Left colon (tissue), 2 donors: ENCODE measurements around the gene ABHD8. TPM values are rescaled to one million over a fixed set of nuclear protein-coding genes. Genes with fewer than 3 reads are reported as not detected.
A peak's percentile ranks its signal among the peaks of the same experiment; 100 is the strongest.
"Not testable (repeated sequence)": the region's sequence is repeated elsewhere in the genome, so short reads cannot be mapped to it uniquely, and the experiment has no call there.

Experiments
- ATAC-seq: fragments of 200-7000 bp; cut with Tn5 transposase; one replicate; pipeline ENCODE4 v1.9.1; 2020; ENCODE audit warnings: mild to moderate bottlenecking, moderate library complexity
- DNase-seq, 2 donors: peaks; one replicate each; pipeline ENCODE4 v3.0.0-alpha.2; 2020
- intact Hi-C, 2 donors: fragments of 100-400 bp; cut with DNase I in 1 of 2; cut with micrococcal nuclease in 1 of 2; formaldehyde crosslinking; loops; one replicate each; pipeline versions ENCODE4 v1.11.2 to v1.14.0; 2022; cut with DNase I, micrococcal nuclease
- total RNA-seq, 2 donors: library from RNA; stranded (reverse); fragmentation: NEBNext Ultra II Directional; extraction: Animal tissue kit (Norgen Biotek cat#: 25700); gene quantifications; one replicate each; pipeline ENCODE4 v1.2.1, GENCODE V29; 2021
- donor health status: DM: no; HTN: no; CAD: no.
- donor health status: DM: yes; HTN: yes; CAD: no.

Gene ABHD8
- total RNA-seq, 2 donors from 2014 or later: 5.6 to 6.0 TPM

- no peak for DNase-seq
- intact Hi-C loops: loop anchor here (5.0 to 10.0 kb wide), 3 partner anchors 76 to 219 kb away; no protein-coding TSS in a partner anchor
- no peak for ATAC-seq
These were observed 19.7 kb downstream of the ABHD8 start for GRCh38 chr19:17283504-17283996.

DNA sequence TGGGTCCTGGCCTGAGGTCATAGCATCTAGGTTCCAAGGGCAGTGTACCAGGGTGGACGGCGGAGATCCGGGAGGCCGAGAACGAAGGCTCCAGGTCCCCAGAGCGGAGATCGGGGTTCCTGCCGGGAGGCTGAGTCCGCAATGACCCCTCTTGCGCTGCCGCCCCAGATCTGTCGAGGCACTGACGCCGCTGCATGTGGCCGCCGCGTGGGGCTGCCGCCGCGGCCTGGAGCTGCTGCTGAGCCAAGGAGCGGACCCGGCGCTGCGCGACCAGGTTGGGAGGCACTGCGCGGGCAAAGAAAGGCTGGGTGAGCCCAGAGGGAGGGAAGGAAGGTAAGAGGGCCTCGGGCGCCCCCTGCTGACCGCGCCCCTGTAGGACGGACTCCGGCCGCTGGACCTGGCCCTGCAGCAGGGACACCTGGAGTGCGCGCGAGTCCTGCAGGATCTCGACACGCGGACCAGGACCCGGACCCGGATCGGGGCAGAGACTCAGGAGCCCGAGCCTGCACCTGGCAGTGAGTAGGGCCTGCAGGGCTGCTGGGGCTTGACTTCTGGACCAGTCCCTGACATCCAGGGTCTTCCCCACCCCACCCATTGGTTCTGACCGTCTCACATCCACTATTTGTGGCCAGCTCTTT lies 20.6 kb downstream of the ABHD8 start:
- intact Hi-C loops: loop anchor here (5.0 to 10.0 kb wide), 3 partner anchors 75 to 218 kb away; no protein-coding TSS in a partner anchor
- peak; percentile 81 to 92 for DNase-seq
- ATAC-seq: peak; percentile 98

DNA sequence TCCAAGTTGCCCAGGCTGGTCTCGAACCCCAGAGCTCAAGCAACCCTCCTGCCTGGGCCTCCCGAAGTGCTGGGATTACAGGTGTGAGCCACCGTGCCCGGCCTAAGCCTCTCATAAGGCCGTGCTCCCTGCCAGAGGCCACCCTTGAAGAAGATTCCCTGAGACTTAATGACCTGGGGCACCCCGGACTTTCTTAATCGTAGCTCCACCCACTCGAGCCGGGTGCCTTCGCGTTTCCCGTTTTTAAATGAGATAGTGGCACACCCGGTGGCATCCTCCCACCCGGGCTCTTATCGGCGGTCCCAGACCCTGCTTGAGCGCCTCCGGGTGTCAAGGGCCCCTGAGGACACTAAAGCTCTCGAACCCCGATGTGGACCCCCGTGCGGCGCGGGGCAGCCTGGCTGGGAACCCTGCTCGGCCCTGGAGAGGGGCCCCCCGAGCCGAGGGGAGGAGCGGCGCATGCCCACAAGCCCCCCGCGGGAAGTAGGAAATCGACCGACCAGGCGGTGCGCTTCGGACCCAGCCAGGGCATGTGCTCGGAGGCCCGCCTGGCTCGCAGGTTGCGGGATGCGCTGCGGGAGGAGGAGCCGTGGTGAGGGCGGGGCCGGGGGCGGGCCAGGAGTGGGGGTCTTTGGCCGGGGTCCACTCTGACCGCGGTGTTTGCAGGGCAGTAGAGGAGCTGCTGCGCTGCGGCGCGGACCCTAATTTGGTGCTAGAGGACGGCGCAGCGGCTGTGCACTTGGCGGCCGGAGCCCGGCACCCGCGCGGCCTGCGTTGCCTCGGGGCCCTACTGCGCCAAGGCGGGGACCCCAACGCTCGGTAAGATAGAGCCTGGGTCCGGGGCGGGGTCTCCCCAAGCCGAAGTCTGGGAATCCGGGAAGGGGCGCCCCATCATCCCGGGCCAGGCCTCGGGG lies 21.6 kb downstream of the ABHD8 start, which contains the start of gene ANKLE1:
Gene ANKLE1, plus strand, starts transcription at position 511 of the 914 bp plus-strand sequence. Its CDS starts 20 bp downstream, at position 531.
- intact Hi-C loops: loop anchor here (5.0 to 10.0 kb wide), 3 partner anchors 74 to 217 kb away; no protein-coding TSS in a partner anchor
- DNase-seq: peak in 1 of 2 donors; percentile 53
- peak; percentile 41 for ATAC-seq

DNA sequence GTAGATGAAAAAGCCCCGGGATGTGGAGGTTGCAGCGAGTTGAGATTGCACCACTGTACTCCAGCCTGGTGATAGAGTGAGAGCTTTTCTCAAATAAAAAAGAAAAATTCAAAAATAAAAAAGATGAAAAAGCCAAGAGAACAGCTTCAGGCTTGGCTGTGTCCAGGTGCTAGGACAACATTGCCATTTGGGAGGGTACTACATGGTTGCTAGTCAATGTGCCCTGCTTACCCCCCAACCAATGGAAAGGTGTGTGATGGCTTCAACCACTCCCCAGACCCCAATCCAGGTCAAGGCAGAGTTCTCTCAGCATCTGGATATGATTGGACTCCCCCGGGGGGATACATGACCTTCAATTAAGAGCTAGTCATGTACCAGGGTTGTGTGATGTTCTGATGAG lies 23.8 kb downstream of the ABHD8 start:
- ATAC-seq (no peak), DNase-seq (no peak)
- intact Hi-C loops: no loop called here

DNA sequence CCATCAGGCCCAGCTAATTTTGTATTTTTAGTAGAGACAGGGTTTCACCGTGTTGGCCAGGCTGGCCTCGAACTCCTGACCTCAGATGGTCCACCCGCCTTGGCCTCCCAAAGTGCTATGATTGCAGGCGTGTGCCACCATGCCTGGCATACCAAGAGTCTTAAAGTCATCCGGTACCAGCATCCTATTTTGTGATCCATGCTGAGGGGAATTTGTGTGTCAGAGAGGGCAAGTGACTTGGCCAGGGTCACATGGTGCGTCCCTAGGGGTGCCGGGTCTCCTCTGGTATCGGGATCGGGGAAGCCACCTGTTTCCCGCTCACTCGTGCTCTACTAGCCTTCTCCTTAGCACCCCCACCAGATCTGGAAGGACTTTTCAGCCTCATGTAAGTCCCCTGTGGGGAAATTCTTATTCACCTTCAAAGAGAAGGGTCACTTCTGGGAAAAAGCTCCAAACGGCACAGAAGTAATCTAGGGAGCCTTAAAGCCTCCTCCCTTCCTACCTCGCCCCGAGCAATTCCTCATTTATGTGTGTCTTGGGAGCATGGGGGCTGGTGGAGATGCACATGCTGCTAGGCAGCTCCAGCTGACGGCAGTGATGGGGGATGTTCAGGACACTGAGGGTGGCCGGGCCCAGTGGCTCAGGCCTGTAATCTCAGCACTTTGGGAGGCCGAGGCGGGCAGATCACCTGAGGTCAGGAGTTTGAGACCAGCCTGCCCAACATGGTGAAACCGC lies 27.6 kb downstream of the ABHD8 start:
- DNase-seq: no peak
- intact Hi-C loops: no loop called here

DNA sequence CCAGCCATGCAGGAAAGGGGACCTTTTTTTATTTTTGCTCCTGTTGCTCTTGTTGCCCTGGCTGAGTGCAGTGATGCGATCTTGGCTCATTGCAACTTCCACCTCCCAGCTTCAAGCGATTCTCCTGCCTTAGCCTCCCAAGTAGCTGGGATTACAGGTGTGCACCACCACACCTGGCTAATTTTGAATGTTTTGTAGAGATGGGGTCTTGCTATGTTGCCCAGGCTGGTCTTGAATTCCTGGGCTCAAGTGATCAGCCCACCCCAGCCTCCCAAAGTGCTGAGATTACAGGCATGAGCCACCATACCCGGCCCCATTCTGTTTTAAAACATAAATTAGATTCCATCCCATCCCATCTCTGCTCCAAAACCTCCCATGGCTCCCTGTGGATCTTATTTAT lies 28.3 kb downstream of the ABHD8 start:
- DNase-seq, ATAC-seq, intact Hi-C loops: not testable (repeated sequence)

More for the DNA sequence above, 27.6 kb downstream of the ABHD8 start:
- ATAC-seq: no peak

- no peak for ATAC-seq
- intact Hi-C loops: no loop called here
- DNase-seq: no peak
These were observed 34.5 kb downstream of the ABHD8 start for GRCh38 chr19:17268754-17269153.

DNA sequence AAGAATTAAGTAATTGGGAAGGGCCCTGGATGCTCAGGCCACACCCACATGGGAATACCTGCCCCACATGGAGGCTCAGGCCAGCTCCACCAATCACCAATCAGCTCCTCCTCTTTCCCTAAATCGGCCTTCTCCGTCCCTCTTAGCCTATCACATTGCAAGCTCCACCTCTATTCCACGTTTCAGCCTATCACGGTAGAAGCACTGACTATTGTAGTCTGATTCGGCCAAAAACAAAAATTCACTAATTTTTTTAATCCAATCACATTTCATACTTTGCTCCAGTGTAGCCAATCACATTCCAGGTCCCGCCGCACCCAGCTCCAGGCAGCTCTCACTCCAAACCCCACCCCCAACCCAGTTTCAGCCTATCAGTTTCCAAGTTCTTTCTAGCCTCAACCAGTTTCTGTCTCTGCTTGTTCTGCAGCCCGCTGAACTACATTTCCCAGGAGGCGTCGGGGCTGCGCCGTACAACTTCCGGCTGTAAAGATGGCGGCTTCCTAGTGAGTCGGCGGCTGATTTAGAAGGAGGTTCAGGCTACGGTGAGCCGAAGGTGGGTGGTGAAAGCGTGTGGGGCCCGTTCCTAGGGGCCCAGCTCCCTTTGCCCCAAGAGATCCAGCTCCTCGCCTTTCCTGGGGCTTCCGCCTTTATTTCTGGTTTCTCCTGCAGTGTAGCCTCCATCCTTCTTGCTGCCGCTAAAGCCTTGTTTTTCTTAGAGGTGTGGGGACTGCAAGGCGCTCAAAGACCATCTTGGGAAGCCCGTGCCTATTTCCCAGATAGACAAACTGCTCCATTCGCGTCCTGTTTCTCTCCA lies 36.0 kb downstream of the ABHD8 start, which contains the start of gene BABAM1:
Gene BABAM1, plus strand, starts transcription at position 469 of the 814 bp plus-strand sequence. CDS start 1,364 bp downstream, outside the sequence.
- peak; percentile 96 for ATAC-seq
- intact Hi-C loops: no loop called here
- DNase-seq: peak; percentile 93 to 97

GRCh38 chr19:17266589-17266974 lies 36.6 kb downstream of the ABHD8 start:
- no peak for DNase-seq
- intact Hi-C loops: no loop called here
- ATAC-seq: no peak

GRCh38 chr19:17266026-17266425 lies 37.2 kb downstream of the ABHD8 start:
- DNase-seq: no peak
- ATAC-seq: no peak
- intact Hi-C loops: no loop called here

DNA sequence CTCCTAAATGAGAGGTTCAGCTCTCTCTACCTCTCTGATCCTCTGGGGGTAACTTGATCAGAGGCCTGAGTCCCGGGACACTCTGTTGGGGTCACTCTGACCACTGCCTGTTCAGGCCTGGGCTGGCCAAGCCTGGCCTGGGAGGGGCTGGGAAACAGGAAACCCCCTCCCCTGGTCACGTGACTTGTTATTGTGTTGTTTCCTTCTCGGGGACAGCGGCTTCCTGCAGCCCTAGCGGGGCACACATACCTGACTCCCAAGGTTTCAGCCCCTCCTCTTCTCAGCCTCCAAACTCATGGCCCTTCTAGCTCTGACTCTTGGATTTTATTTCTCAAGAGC lies 38.6 kb downstream of the ABHD8 start, which contains the start of gene USHBP1:
Gene USHBP1, minus strand, starts transcription at position 105 of the 339 bp plus-strand sequence. CDS start 446 bp downstream, outside the sequence.
- intact Hi-C loops: no loop called here
- DNase-seq: no peak
- ATAC-seq: no peak

DNA sequence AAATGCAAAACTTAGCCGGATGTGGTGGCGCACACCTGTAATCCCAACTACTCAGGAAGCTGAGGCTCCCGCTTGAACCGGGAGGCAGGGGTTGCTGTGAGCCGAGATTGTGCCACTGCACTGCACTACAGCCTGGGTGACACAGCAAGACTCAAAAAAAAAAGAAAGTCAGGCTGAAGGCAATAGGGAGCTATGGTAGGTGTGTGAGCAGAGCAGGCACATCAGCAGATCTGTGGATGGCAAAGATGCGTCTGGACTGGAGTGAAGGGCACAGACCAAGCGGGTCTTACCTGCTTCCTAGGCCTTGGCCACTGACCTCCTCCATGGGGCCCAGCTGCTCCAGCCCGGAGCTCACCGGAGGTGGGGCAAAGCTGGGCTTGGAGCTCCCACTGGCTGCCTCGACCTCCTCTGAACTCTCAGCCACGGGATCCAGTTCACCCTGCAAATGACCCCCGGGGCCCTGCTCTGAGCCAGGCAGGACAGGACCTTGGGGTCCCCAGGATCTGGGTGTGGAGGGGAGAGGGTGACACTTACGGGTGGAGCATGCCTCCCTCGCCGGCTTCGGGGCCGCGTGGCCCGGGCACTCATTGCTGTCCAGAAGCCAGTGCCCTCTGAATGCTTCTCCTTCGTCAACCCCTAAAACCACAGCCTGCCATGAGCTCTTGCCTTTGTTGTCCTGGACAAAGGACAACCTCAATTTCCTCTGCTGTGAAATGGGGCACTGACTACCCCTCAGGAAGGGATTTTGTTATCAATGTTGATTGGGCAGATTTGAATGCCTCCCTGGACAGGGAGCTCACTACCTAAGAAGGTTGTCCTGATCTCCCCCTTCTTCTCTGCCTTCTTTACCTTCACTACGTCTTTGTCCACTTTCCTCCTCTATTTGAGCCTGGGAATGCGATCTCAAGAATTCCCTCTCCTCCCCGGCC lies 39.2 kb downstream of the ABHD8 start:
- intact Hi-C loops: no loop called here
- ATAC-seq (no peak), DNase-seq (no peak)

DNA sequence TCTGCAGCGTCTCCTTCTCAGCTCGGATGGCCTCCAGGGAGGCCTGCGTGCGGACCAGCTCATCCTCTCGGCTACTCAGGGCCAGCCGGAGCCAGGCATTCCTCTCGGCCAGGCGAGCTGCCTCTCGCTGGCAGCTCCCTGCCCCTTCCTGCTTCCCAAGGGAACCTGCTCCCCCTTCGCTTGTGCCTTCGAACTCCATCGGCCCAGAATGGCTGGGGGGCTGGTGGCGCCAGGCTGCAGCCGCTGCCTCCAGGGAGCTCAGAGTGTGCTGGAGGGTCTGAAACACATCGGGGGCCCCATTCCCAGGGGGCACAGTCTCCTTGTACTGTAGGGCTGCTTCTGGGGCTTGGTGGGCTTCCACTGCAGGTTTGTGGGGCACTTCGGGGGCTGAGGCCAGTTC lies 40.7 kb downstream of the ABHD8 start:
- DNase-seq (no peak), ATAC-seq (no peak)
- intact Hi-C loops: no loop called here

GRCh38 chr19:17260842-17261325 lies 42.3 kb downstream of the ABHD8 start:
- DNase-seq (peak; percentile 83 to 89), ATAC-seq (peak; percentile 98)
- intact Hi-C loops: no loop called here

DNA sequence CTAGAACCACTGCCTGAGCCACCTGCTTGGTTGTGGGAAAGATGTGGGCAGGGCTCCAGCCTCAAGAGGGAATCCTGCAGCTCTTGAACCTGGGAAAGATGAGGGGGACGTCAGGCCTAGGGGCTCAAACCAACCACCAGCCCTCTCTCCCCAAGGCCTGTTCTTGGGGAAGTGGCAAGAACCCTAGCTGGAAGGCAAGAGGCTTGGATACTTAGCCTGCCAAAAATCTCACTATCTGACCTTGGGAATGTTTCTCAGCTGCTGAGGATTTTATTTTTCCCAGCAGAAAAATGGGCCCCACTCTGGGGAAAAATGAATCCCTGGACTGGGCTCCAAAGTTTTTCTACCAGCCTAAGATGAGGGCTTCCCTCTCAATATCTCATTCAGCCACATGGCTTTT lies 43.3 kb downstream of the ABHD8 start:
- intact Hi-C loops: no loop called here
- ATAC-seq (no peak), DNase-seq (no peak)

GRCh38 chr19:17259118-17259780 lies 44.0 kb downstream of the ABHD8 start:
- intact Hi-C loops: no loop called here
- ATAC-seq: no peak
- no peak for DNase-seq
